Activated naive CD8-positive, alpha-beta T cell treated with anti-CD3 and anti-CD28 coated beads, Interleukin-2, amount 50 U/mL, for 24 hours (primary cell): Measurements from ENCODE around the gene PAPSS1.

ENCODE experiments used
- ATAC-seq: fragments of 150-1000 bp; cut with Tn5 transposase; one replicate; pipeline ENCODE4 v1.10.0; 2021
- DNase-seq: peaks from one replicate; pipeline ENCODE4 v3.0.0; 2021
- H3K27ac Mint-ChIP-seq: one replicate; pipeline ENCODE4 v1.8.0; 2021; ENCODE audit warnings: mild to moderate bottlenecking, mixed read lengths
- H3K27me3 Mint-ChIP-seq: one replicate; pipeline ENCODE4 v1.8.0; 2021; ENCODE audit warnings: mixed read lengths
- H3K36me3 Mint-ChIP-seq: one replicate; pipeline ENCODE4 v1.8.0; 2021; ENCODE audit warnings: low read depth, mixed read lengths
- H3K4me1 Mint-ChIP-seq: one replicate; pipeline ENCODE4 v1.8.0; 2021; ENCODE audit warnings: mixed read lengths
- H3K4me3 Mint-ChIP-seq: one replicate; pipeline ENCODE4 v1.8.0; 2021; ENCODE audit warnings: mild to moderate bottlenecking, moderate library complexity, mixed read lengths
- H3K9me3 Mint-ChIP-seq: one replicate; pipeline ENCODE4 v1.8.0; 2021; ENCODE audit warnings: mixed read lengths

The PAPSS1 gene

DNA sequence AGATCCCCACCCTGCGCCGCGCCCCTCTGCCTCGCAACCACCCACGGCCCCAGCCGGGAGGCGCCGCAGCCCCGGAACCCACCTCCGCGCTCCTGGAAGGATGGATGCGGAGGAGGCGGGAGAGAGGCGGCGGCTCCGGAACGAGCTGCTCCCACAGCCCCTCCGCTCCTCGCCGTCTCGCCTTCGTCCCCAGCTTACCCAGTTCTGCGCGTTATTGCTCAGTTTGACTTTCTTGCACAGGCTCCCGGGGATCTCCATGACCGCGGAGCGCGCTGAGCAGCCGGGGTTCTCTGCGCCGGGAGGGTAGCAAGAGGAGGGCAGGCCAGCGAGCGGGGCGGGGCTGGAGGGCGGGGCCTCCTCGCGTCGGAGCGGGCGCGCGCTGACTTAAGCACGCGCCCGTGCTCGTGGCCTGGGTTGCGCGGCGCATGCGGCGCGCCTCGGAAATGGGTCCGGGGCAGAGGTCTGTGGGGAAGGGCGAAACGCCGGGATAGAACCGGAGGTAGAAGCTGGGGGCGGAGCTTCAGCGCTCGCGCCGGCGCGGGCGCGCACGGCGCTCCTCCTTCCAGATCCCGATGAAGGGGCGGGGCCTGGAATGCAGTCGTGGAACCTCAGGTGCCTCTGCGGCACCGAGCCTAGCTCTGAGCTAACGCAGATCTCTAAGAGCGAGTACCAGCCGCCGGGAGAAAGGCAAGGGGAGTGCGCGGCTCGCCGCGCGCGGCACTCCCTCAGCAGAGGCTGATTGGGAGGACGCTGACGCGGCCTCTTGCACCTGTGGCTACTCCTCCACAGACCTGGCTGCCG lies at the start of gene PAPSS1:
TSS of gene PAPSS1 (minus strand) at position 313 of the 801 bp plus-strand sequence. CDS start at position 258, 55 bp downstream.
- H3K4me3 Mint-ChIP-seq: peak within 1 kb of the TSS; percentile 90
- no peaks in the 10 kb centered on the region for H3K27me3 Mint-ChIP-seq
- peak within 1 kb of the TSS; percentile 87 for H3K27ac Mint-ChIP-seq

DNA sequence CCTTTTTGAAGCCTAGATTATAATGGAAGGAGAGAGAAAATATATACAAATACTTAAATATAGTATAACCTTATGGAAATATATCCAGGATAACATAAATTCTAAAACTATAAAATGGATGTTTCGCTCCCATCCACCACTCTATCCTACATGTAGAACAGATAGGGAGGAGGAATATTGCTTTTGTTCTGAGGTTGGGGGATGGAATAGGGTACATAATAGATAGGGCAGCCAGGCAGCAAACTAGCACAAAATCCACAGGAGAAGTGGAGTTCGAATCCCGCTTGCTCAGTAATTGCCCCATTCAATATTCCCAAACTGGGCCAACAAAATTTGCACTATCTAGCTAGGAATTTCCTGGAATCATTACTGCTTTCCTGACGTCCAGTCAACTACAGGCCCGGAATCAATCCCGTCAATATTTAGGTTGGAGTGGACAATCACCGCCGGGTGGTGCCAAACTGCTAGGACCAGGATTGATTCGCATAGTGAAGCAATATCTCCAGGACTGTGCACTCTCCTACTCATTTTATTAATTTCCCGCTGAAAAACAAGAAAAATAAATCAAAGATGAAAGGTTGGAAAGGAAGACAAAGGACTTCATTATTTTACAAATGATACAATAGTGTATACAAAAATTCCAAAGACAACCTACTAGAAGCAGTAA lies 40.4 kb upstream of the PAPSS1 start:
- H3K27me3 Mint-ChIP-seq: peaks cover 10% of the 10 kb centered on the region
- no peak for ATAC-seq
- H3K36me3 Mint-ChIP-seq: no peaks in the 10 kb centered on the region
- no peak for DNase-seq
- no peak overlapping the region for H3K27ac Mint-ChIP-seq
- no peak overlapping the region for H3K4me3 Mint-ChIP-seq
- no peaks in the 10 kb centered on the region for H3K9me3 Mint-ChIP-seq
- peaks cover 9% of the 10 kb centered on the region for H3K4me1 Mint-ChIP-seq

More for the DNA sequence above, at the start of gene PAPSS1:
- H3K4me1 Mint-ChIP-seq: peaks cover 33% of the 10 kb centered on the region
- DNase-seq: peak; percentile 94
- peak; percentile 91 for ATAC-seq
- H3K36me3 Mint-ChIP-seq: peaks cover 4% of the 10 kb centered on the region
- H3K9me3 Mint-ChIP-seq: no peaks in the 10 kb centered on the region

DNA sequence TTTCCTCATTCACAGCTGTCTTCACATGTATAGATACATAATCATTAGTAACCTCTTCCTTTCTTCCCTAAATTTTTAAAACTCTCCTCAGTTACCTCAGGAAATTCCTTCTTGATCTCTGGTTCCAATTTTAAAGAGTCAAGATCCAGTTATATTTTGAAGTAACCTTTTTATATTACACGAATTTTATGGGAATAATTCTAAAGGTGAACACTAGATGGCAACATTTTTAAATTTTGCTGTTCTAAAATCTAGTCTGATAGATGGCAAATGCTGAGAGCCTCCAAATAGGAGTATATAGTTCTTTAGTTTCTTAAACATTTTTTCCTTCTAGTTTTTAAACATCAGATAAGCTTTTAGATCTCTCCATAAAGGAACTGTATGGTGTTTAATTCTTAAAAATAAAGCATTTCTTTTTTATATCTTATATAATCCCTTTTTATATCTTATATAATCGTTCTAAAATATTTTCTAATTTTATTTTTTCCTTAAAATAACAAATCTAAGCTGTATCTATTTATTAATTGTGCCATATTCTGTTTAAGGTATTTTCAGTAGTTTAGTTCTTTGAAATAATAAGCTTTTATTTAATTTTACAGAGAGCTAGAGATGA lies 37.9 kb upstream of the PAPSS1 start:
- H3K27ac Mint-ChIP-seq: no peak overlapping the region
- H3K4me1 Mint-ChIP-seq: peaks cover 9% of the 10 kb centered on the region
- no peak overlapping the region for H3K4me3 Mint-ChIP-seq
- DNase-seq: no peak
- no peaks in the 10 kb centered on the region for H3K36me3 Mint-ChIP-seq
- peaks cover 7% of the 10 kb centered on the region for H3K27me3 Mint-ChIP-seq
- no peaks in the 10 kb centered on the region for H3K9me3 Mint-ChIP-seq
- no peak for ATAC-seq

DNA sequence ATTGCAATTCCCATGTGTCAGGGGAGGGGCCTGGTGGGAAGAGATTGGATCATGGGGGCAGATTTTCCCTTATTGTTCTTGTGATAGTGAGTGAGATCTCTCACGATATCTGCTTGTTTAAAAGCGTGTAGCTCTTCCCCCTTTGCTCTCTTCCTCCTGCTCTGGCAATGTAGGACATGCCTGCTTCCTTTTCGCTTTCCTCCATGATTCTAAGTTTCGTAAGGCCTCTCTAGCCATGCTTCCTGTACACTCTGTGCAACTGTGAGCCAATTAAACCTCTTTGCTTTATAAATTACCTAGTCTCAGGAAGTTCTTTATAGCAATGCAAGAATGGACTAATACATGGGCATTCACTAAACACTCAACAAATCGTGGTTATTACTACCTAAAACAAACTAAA lies 37.2 kb upstream of the PAPSS1 start:
- Mint-ChIP-seq H3K9me3 (no peaks in the 10 kb centered on the region), H3K27ac (no peak overlapping the region), H3K4me3 (no peak overlapping the region), H3K36me3 (no peaks in the 10 kb centered on the region), H3K4me1 (peaks cover 9% of the 10 kb centered on the region), H3K27me3 (peaks cover 9% of the 10 kb centered on the region)
- DNase-seq (no peak), ATAC-seq (no peak)

DNA sequence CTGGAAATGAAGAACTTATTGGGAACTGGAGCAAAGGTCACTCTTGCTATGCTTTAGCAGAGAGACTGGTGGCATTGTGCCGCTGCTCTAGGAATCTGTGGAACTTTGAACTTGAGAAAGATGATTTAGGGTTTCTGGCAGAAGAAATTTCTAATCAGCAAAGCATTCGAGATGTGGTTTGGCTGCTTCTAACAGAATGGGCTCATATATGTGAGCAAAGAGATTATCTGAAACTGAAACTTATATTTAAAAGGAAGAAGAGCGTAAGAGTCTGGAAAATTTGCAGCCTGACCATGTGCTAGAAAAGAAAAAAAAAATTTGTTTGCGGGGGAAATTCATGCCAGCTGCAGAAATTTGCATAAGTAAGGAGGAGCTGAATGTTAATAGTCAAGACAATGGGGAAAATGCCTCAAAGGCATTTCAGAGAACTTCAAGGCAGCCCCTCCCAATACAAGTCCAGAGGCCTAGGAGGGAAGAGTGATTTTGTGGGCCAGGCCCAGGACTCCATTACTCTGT lies 35.9 kb upstream of the PAPSS1 start:
- Mint-ChIP-seq H3K9me3 (no peaks in the 10 kb centered on the region), H3K4me1 (peaks cover 9% of the 10 kb centered on the region), H3K36me3 (no peaks in the 10 kb centered on the region), H3K4me3 (no peak overlapping the region), H3K27ac (no peak overlapping the region), H3K27me3 (peaks cover 12% of the 10 kb centered on the region)
- DNase-seq (no peak), ATAC-seq (no peak)

DNA sequence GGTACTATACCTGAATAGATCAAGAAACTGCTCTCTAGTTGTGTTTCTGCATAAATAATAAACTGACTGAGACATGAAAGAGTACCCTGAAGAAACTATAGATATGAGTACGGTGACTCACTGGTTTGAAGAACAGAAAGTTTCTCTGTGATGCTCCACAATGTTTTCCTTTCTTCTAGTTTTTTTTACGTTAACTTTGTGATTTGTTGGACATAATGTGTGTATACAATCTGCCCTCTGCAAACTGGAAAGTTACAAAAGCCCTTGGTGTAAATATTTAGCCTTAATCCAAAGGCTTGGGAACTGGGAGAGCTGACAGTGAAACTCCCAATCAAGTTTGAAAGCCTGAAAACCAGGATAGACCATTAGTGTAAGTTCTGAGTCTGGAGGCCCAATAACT lies 31.6 kb upstream of the PAPSS1 start:
- no peak overlapping the region for H3K4me3 Mint-ChIP-seq
- no peak for ATAC-seq
- peaks cover 9% of the 10 kb centered on the region for H3K4me1 Mint-ChIP-seq
- no peaks in the 10 kb centered on the region for H3K36me3 Mint-ChIP-seq
- no peaks in the 10 kb centered on the region for H3K9me3 Mint-ChIP-seq
- peaks cover 23% of the 10 kb centered on the region for H3K27me3 Mint-ChIP-seq
- no peak for DNase-seq
- H3K27ac Mint-ChIP-seq: no peak overlapping the region

DNA sequence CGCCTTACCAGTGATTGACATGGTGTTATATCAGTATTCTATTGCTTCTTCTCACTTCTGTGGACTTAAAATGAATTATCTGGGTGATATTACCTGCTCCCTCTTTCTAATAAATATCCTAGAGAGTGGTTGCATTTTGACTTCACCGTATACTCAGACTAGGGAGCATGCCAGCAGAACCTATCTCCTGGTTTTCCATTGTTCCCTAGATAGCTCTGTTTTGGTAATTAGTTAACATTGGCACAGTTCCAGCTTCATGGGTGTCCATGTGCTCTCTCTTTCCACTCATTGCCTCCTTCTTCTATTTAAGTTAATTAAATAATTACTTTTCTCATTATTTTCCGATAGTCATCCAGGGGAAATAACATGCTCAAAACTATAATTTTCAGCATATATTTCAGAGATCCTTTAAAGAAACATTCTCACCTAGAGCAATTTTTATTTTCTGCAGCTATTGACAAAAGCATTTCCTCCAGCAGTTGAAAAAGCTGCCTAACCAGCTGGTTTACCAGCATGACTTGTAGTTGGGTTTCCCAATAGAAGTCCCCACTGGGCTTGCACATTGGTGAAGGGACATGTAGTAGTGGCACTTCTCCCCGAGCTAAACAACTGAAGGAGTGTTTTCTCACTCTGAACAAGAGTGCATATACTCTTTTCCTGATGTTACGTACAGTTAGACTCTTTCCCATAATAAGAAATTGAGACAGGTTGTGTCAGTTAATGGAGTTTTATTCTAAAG lies 27.9 kb upstream of the PAPSS1 start:
- no peaks in the 10 kb centered on the region for H3K4me1 Mint-ChIP-seq
- peaks cover 27% of the 10 kb centered on the region for H3K27me3 Mint-ChIP-seq
- DNase-seq (no peak), ATAC-seq (no peak)
- no peak overlapping the region for H3K4me3 Mint-ChIP-seq
- H3K36me3 Mint-ChIP-seq: no peaks in the 10 kb centered on the region
- H3K27ac Mint-ChIP-seq: no peak overlapping the region
- no peaks in the 10 kb centered on the region for H3K9me3 Mint-ChIP-seq

DNA sequence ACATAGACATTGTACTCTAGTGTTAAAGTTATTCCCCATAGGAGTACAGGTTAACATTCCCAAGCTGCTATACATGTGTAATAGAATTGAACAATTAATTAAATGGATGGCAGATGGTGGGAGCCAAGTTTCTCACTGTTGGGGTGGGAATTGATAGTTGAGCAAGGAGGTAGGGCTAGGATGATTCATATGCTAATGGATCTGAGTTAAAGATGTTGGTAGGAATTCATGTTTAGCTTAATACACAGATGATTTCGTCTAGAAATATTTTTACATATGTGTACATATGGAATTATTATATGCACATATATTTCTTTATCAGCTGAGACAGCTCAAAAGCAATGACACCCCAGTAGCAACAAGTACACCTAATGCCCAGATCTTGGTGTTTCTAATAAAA lies 26.1 kb upstream of the PAPSS1 start:
- H3K4me3 Mint-ChIP-seq: no peak overlapping the region
- ATAC-seq: no peak
- DNase-seq: no peak
- no peaks in the 10 kb centered on the region for H3K4me1 Mint-ChIP-seq
- H3K27ac Mint-ChIP-seq: no peak overlapping the region
- peaks cover 23% of the 10 kb centered on the region for H3K27me3 Mint-ChIP-seq
- no peaks in the 10 kb centered on the region for H3K36me3 Mint-ChIP-seq
- no peaks in the 10 kb centered on the region for H3K9me3 Mint-ChIP-seq

DNA sequence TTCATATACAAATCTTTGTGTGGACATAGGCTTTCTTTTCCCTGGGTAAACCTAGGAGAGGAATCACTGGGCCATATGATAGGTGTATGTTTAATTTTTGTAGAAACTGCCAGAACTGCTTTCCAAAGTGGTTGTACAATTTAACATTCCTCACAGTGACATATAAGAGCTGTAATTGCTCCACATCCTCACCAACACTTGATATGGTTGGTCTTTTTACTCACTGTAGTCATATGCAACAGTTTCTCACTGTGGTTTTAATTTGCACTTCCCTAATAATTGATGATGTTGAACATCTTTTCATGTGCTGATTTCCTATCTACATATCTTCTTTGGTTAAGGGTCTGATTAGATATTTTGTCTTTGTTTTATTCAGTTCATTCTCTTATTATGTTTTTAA lies 24.5 kb upstream of the PAPSS1 start:
- no peaks in the 10 kb centered on the region for H3K4me1 Mint-ChIP-seq
- H3K27ac Mint-ChIP-seq: no peak overlapping the region
- H3K9me3 Mint-ChIP-seq: no peaks in the 10 kb centered on the region
- no peak overlapping the region for H3K4me3 Mint-ChIP-seq
- H3K27me3 Mint-ChIP-seq: peaks cover 15% of the 10 kb centered on the region
- no peak for ATAC-seq
- DNase-seq: no peak
- H3K36me3 Mint-ChIP-seq: no peaks in the 10 kb centered on the region

DNA sequence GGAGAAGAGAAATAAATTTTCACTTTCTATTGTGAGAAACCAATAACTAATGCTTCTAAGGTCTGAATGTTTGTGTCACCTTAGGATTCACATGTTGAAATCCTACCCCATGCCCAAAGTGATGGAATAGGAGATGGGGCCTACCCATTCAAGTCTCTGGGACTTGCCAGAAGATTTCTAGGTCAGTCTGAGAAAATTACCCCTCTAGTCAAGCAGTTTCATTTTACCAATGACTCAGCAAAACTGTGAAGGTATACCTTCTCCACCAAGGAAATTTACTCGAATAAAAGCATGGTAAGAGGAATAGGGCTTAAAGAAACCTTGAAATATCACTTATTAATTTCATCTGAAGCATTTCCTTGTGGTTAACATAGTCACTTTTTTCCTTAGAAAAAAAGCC lies 23.5 kb upstream of the PAPSS1 start:
- Mint-ChIP-seq H3K4me1 (no peaks in the 10 kb centered on the region), H3K27me3 (peaks cover 12% of the 10 kb centered on the region), H3K9me3 (no peaks in the 10 kb centered on the region), H3K27ac (no peak overlapping the region), H3K36me3 (no peaks in the 10 kb centered on the region), H3K4me3 (no peak overlapping the region)
- no peak for DNase-seq
- no peak for ATAC-seq

DNA sequence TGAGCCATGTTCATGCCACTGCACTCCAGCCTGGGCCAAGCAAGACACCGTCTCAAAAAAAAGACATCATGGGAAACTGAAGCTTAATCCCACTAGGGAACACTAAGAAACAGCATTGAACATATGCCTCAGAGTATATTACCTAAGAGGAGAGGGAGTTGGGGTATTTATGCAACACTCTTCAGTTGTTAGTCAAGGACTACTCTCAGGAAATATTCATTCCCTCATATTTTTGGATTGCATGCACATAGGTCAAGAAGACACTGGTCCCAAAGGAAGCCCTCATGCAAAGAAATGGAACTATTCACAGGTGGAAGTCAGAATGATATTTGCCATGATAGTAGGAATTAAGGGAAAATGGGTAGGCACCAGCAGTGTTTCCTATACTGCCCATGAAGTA lies 22.8 kb upstream of the PAPSS1 start:
- Mint-ChIP-seq H3K27me3 (peaks cover 10% of the 10 kb centered on the region), H3K36me3 (no peaks in the 10 kb centered on the region), H3K4me3 (no peak overlapping the region), H3K27ac (no peak overlapping the region), H3K4me1 (no peaks in the 10 kb centered on the region), H3K9me3 (no peaks in the 10 kb centered on the region)
- no peak for DNase-seq
- ATAC-seq: no peak

DNA sequence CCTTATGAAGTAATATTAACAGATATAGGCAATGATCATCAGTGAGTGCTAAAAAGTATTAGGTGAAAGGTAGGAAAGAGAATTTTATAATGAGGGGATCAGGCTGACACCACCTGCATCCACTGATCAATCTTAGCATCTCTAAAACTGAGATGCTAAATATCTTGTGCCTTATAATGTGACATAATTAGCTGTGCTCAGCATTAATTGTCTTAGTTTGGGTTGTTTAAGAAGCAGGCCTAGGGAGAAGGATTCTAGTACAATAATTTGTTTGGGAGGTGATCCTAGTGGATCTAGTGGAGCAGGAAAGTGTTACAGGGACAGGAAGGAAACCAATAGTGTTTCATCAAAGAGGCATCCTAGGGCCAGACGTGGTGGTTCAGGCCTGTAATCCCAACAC lies 22.2 kb upstream of the PAPSS1 start:
- DNase-seq: no peak
- no peak overlapping the region for H3K4me3 Mint-ChIP-seq
- H3K4me1 Mint-ChIP-seq: no peaks in the 10 kb centered on the region
- H3K9me3 Mint-ChIP-seq: no peaks in the 10 kb centered on the region
- peaks cover 10% of the 10 kb centered on the region for H3K27me3 Mint-ChIP-seq
- H3K36me3 Mint-ChIP-seq: no peaks in the 10 kb centered on the region
- ATAC-seq: no peak
- no peak overlapping the region for H3K27ac Mint-ChIP-seq

DNA sequence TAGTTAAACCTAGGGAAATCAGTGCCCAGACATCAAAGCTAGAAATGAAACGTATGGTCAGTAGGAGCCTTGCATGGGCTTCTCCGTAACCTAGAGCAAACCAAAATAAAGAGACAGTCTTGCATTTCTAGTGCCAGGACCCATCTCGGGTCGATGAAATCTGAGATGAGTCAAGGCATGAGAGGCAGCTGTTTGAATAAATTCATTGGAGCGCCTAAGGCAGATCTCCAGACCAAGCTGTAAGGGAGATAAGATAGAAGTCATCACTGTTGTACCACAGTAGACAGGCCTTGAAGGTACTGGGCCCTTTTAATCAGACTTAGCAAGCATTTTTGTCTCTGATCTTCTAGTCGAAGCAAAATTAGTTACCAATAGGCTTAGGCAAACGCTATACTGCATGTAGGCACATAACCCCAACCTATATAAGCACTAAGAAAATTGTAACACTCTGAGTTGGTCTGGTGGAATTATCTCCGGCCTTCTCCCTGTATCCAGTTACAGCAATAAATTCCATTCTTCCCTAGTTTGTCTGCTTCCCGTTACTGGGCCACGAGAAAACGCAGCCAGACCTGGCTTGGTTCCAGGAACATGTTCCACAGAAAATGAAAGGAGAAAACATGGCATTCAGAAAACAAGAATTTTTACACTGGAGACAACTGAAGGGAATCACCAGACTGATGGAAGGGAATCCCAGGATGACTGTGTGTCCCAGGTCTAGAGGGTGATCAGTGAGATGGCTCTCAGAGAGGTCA lies 21.1 kb upstream of the PAPSS1 start:
- H3K27ac Mint-ChIP-seq: no peak overlapping the region
- H3K27me3 Mint-ChIP-seq: peaks cover 2% of the 10 kb centered on the region
- H3K4me1 Mint-ChIP-seq: no peaks in the 10 kb centered on the region
- no peaks in the 10 kb centered on the region for H3K9me3 Mint-ChIP-seq
- ATAC-seq (no peak), DNase-seq (no peak)
- H3K36me3 Mint-ChIP-seq: no peaks in the 10 kb centered on the region
- no peak overlapping the region for H3K4me3 Mint-ChIP-seq

DNA sequence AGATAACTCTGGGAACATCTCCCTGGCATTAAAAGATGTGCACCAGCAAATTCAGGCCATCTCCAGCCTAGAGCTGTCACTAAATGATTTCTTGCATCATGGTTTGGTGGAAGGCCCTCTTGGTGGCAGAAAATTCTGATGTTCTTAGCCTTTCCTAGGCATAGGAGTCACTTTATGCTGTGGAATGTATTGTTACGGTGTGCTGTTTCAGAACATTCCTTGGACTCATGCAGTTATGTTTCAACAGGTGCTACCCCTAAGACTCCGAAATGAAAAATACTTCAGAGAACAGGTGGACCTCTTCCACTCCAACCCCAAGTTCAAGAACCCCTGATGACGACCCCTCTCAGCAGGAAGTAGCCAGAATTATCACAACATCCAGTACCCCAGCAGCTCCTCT lies 20.3 kb upstream of the PAPSS1 start:
- Mint-ChIP-seq H3K9me3 (no peaks in the 10 kb centered on the region), H3K4me3 (no peak overlapping the region), H3K27ac (no peak overlapping the region), H3K4me1 (no peaks in the 10 kb centered on the region), H3K36me3 (no peaks in the 10 kb centered on the region), H3K27me3 (no peaks in the 10 kb centered on the region)
- ATAC-seq (no peak), DNase-seq (no peak)
